Lung (tissue), 12 donors: Measurements from ENCODE around the gene ZG16. TPM values are rescaled to one million over a fixed set of nuclear protein-coding genes. Genes with fewer than 3 reads are reported as not detected.
"Not testable (repeated sequence)": the region's sequence is repeated elsewhere in the genome, so short reads cannot be mapped to it uniquely, and the experiment has no call there.

ENCODE experiments used
- ATAC-seq: fragments of 200-7000 bp; cut with Tn5 transposase; one replicate; pipeline ENCODE4 v1.9.1; 2020; ENCODE audit warnings: moderate number of reproducible peaks; ENCODE audit not compliant: insufficient read depth, low FRiP score
- DNase-seq, 3 donors: peaks; one replicate each; pipeline ENCODE4 v3.0.0-alpha.2; 2013 to 2017
- H3K27ac ChIP-seq, 2 donors: one replicate each; pipeline ENCODE4 v1.5.1; 2013; ENCODE audit warnings: mild to moderate bottlenecking in 2 of 2, moderate library complexity in 2 of 2, control low read depth in 1 of 2, inconsistent platforms in 1 of 2, low read depth in 1 of 2, low read length in 1 of 2
- H3K27me3 ChIP-seq, 3 donors: one replicate each; pipeline ENCODE4 v1.5.1; 2013; ENCODE audit warnings: low read length in 2 of 3; ENCODE audit not compliant: control insufficient read depth in 3 of 3, insufficient read depth in 3 of 3
- H3K36me3 ChIP-seq, 4 donors: one replicate each; pipeline ENCODE4 v1.5.1; 2013; ENCODE audit warnings: low read length in 4 of 4, mild to moderate bottlenecking in 1 of 4, moderate library complexity in 1 of 4; ENCODE audit not compliant: control insufficient read depth in 4 of 4, insufficient read depth in 4 of 4
- H3K4me1 ChIP-seq, 5 donors: one replicate each; pipeline ENCODE4 v1.5.1; 2013; ENCODE audit warnings: low read length in 5 of 5, mild to moderate bottlenecking in 2 of 5, moderate library complexity in 1 of 5; ENCODE audit not compliant: control insufficient read depth in 5 of 5, insufficient read depth in 5 of 5
- H3K4me3 ChIP-seq: one replicate; pipeline ENCODE4 v1.5.1; 2013; ENCODE audit warnings: mild to moderate bottlenecking, control low read depth, moderate library complexity
- H3K9ac ChIP-seq, 2 donors: one replicate each; pipeline ENCODE4 v1.5.1; 2013; ENCODE audit warnings: low read length in 2 of 2, control low read depth in 1 of 2; ENCODE audit not compliant: insufficient read depth in 1 of 2
- H3K9me3 ChIP-seq, 4 donors: one replicate each; pipeline ENCODE4 v1.5.1; 2013; ENCODE audit warnings: low read length in 3 of 4, mild to moderate bottlenecking in 1 of 4, moderate library complexity in 1 of 4; ENCODE audit not compliant: control insufficient read depth in 4 of 4, insufficient read depth in 3 of 4
- CTCF ChIP-seq: IDR thresholded peaks from 2 replicates; pipeline ENCODE4 v1.5.1; 2012; ENCODE audit warnings: mild to moderate bottlenecking; ENCODE audit errors: control extremely low read depth, extremely low read depth
- WGBS, 2 donors: extraction: QIAGEN DNeasy Blood & Tissue Kit; methylation state at CpG; one replicate each; pipeline ENCODE4 v1.1.7; 2013; 5-methylcytosine and 5-hydroxymethylcytosine counted together
- polyA plus RNA-seq, 2 donors: library from polyadenylated mRNA; stranded (reverse); fragments of 200-250 nt; gene quantifications; one replicate each; pipeline ENCODE4 v1.2.1, GENCODE V29; 2013
- total RNA-seq, 2 donors: library from RNA; depleted of rRNA in 1 of 2; stranded (reverse); fragments of >200 nt in 1 of 2; gene quantifications; one replicate each; pipeline ENCODE4 v1.2.1, GENCODE V29; 2014 to 2021
- donor health status: control.
- donor health status: control.
- donor health status: Bipolar disorder and iron deficiency.
- donor health status: healthy.
- donor health status: DM: yes; HTN: yes; CAD: no.

The ZG16 gene
- total and polyA plus RNA-seq, 4 donors, result 0.01 to 0.06 (median 0.04) TPM; not detected in 1

GRCh38 chr16:29790949-29791844 lies 13.1 kb downstream of the ZG16 start:
- WGBS, 2 donors, result 2% methylated on average over 31 of the region's 31 CpGs
- DNase-seq (no peak), ATAC-seq (no peak)
- peak overlapping the region; percentile 40 to 57 for H3K27ac ChIP-seq
- no peaks in the 10 kb centered on the region for H3K9me3 ChIP-seq
- peak overlapping the region; percentile 63 to 80 for H3K9ac ChIP-seq
- no peak for TF ChIP-seq CTCF
- peaks cover 2 to 23% (median 6%) of the 10 kb centered on the region in 5 donors for H3K4me1 ChIP-seq
- H3K4me3 ChIP-seq, result peak overlapping the region; percentile 71
- H3K36me3 ChIP-seq, result peaks cover 0 to 3% (median 1%) of the 10 kb centered on the region in 4 donors
- no peaks in the 10 kb centered on the region for H3K27me3 ChIP-seq

- Histone ChIP-seq H3K9me3 (no peaks in the 10 kb centered on the region), H3K4me1 (peaks cover 2 to 23% (median 6%) of the 10 kb centered on the region in 5 donors), H3K4me3 (no peak overlapping the region), H3K9ac (peak overlapping the region in 1 of 2 donors; percentile 63), H3K27me3 (no peaks in the 10 kb centered on the region), H3K27ac (no peak overlapping the region), H3K36me3 (peaks cover 0 to 8% (median 2%) of the 10 kb centered on the region in 4 donors)
- ATAC-seq (no peak), DNase-seq (no peak)
- TF ChIP-seq CTCF, result no peak
- 64 to 76% methylated on average over 9 of the region's 9 CpGs for WGBS, 2 donors
Observed at GRCh38 chr16:29791845-29792807, 14.1 kb downstream of the ZG16 start.

- WGBS, 2 donors, result 90 to 91% methylated on average over 18 of the region's 18 CpGs
- not testable (repeated sequence) for ATAC-seq
Observed at GRCh38 chr16:29793153-29793552, 15.1 kb downstream of the ZG16 start.

More at GRCh38 chr16:29793153-29793552, 15.1 kb downstream of the ZG16 start:
- Histone ChIP-seq H3K4me1 (peaks cover 2 to 23% (median 6%) of the 10 kb centered on the region in 5 donors), H3K36me3 (peaks cover 0 to 17% (median 7%) of the 10 kb centered on the region in 4 donors)
- H3K4me3 ChIP-seq, H3K27me3 ChIP-seq, H3K27ac ChIP-seq, DNase-seq, H3K9ac ChIP-seq, H3K9me3 ChIP-seq: not testable (repeated sequence)
